Keratinocyte (primary cell): Measurements from ENCODE around the gene DNAH17. TPM values are rescaled to one million over a fixed set of nuclear protein-coding genes. Genes with fewer than 3 reads are reported as not detected.

Source experiments
- DNase-seq: peaks from one replicate; pipeline ENCODE4 v3.0.0-alpha.2; 2011; ENCODE audit warnings: low read depth, missing footprints, low spot score
- FAIRE-seq: peaks from 2 replicates; lab custom pipeline; 2011; peaks lifted over from hg19 to GRCh38; lab: Jason Lieb, UNC
- H2AFZ ChIP-seq: 2 replicates; pipeline ENCODE4 v1.6.0; 2012; ENCODE audit warnings: low read length, control low read depth, inconsistent platforms; ENCODE audit not compliant: control insufficient read depth
- H3K27ac ChIP-seq: 2 replicates; pipeline ENCODE4 v1.5.1; 2011; ENCODE audit warnings: low read length; ENCODE audit not compliant: control insufficient read depth, insufficient read depth
- H3K27me3 ChIP-seq: 3 replicates; pipeline ENCODE4 v1.6.0; 2011; ENCODE audit warnings: low read length; ENCODE audit not compliant: control insufficient read depth, insufficient read depth; ENCODE audit errors: extremely low read depth
- H3K36me3 ChIP-seq, 2 experiments: 2 replicates in 1 of 2; 3 replicates in 1 of 2; pipeline ENCODE4 v1.5.1; 2011; ENCODE audit warnings: low read length in 2 of 2, mild to moderate bottlenecking in 1 of 2; ENCODE audit not compliant: control insufficient read depth in 2 of 2, insufficient read depth in 2 of 2; ENCODE audit errors: extremely low read depth in 1 of 2
- H3K4me1 ChIP-seq: 3 replicates; pipeline ENCODE4 v1.5.1; 2011; ENCODE audit warnings: low read length; ENCODE audit not compliant: control insufficient read depth, insufficient read depth; ENCODE audit errors: extremely low read depth
- H3K4me2 ChIP-seq: 3 replicates; pipeline ENCODE4 v1.6.0; 2011; ENCODE audit warnings: low read depth, low read length; ENCODE audit not compliant: control insufficient read depth, insufficient read depth; ENCODE audit errors: extremely low read depth
- H3K4me3 ChIP-seq, 3 experiments: fragments of 200-600 bp in 1 of 3; sonication (generic) in 1 of 3; 2 replicates in 2 of 3; 3 replicates in 1 of 3; pipeline ENCODE4 v1.5.1; 2011 to 2016; ENCODE audit warnings: low read length in 3 of 3, mild to moderate bottlenecking in 3 of 3, control low read depth in 2 of 3, inconsistent platforms in 1 of 3, low read depth in 1 of 3, mixed read lengths in 1 of 3, mixed run types in 1 of 3, moderate library complexity in 1 of 3; ENCODE audit not compliant: control insufficient read depth in 2 of 3, insufficient read depth in 2 of 3; ENCODE audit errors: extremely low read depth in 1 of 3
- H3K79me2 ChIP-seq: 2 replicates; pipeline ENCODE4 v1.6.0; 2012; ENCODE audit warnings: low read length; ENCODE audit not compliant: control insufficient read depth, insufficient read depth
- H3K9ac ChIP-seq: 3 replicates; pipeline ENCODE4 v1.6.0; 2011; ENCODE audit warnings: low read length; ENCODE audit not compliant: control insufficient read depth, insufficient read depth; ENCODE audit errors: extremely low read depth
- H3K9me1 ChIP-seq: 3 replicates; pipeline ENCODE4 v1.6.0; 2011; ENCODE audit warnings: low read length; ENCODE audit not compliant: control insufficient read depth, insufficient read depth; ENCODE audit errors: extremely low read depth
- H3K9me3 ChIP-seq: 2 replicates; pipeline ENCODE4 v1.5.1; 2012; ENCODE audit warnings: low read depth, low read length; ENCODE audit not compliant: control insufficient read depth
- H4K20me1 ChIP-seq: 3 replicates; pipeline ENCODE4 v1.6.0; 2011; ENCODE audit warnings: low read length; ENCODE audit not compliant: control insufficient read depth, insufficient read depth; ENCODE audit errors: extremely low read depth
- EZH2 ChIP-seq: IDR thresholded peaks from one replicate; pipeline ENCODE4 v1.6.1; 2012; ENCODE audit warnings: inconsistent platforms, mild to moderate bottlenecking, low read length, moderate library complexity
- dilution Hi-C: fragments of 300-500 bp; cut with MboI; formaldehyde crosslinking; loops from one replicate; pipeline ENCODE4 v1.7.0; 2020; ENCODE audit warnings: low sequenced_read_pairs; ENCODE audit not compliant: extremely low pct_ligation_motif_present
- polyA plus RNA-seq, 5 experiments: library from polyadenylated mRNA; depleted of rRNA in 3 of 5; stranded (reverse) in 3 of 5; stranded (forward) in 1 of 5; unstranded in 1 of 5; fragments of >200 nt; gene quantifications; 1 replicate in 1 of 5; 2 replicates in 3 of 5; 3 replicates in 1 of 5; pipeline versions ENCODE4 v1.2.1 to v1.2.3, GENCODE V29; 2011 to 2012; ENCODE audit warnings: missing spikeins in 2 of 5, low read depth in 1 of 5, low replicate concordance in 1 of 5
- TF ChIP-seq, protein P1 (sequence below), 3 experiments: IDR thresholded peaks in 1 of 3; conservative IDR thresholded peaks in 1 of 3; optimal IDR thresholded peaks in 1 of 3; 2 replicates in 2 of 3; 3 replicates in 1 of 3; pipeline versions ENCODE3 to v1.5.1; 2011; ENCODE audit warnings: low read length in 3 of 3, mild to moderate bottlenecking in 3 of 3, moderate library complexity in 2 of 3, control low read depth in 1 of 3, inconsistent platforms in 1 of 3; ENCODE audit not compliant: insufficient read depth in 2 of 3; ENCODE audit errors: extremely low read depth in 1 of 3

The DNAH17 gene
- polyA plus RNA-seq, 1 donor (not counting 4 experiments of a cell fraction or from before 2014, with no cell fraction given) = 0.16 TPM

DNA sequence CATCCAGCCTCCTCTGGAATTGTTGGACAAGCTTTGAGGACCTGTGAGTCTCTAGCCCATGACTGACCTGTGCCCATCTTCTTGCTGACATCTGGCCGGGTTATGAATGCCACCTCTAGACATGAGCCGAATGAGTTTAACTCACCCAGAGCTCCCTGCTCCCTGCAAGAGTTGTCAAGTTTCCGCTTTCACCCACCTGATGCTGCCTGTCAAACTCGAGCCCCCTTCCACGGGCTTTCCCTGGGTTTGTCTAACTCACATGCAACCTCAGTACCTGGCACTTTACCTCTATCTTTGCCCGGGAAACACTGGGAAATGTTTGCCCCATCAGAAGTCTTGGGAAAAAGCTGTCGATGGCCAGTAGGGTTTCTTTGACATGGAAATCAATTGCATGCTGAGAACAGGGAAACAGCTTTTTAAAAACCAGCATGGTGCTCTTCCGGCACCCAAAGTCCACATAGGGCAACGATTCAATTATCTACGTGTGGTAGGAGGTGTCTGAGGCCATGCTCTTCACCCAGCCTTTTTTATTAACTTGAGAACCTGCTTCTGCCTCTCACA lies 33.8 kb upstream of the DNAH17 start:
- Histone ChIP-seq H3K9ac (no peak overlapping the region), H3K27ac (no peak overlapping the region), H3K9me1 (no peaks in the 10 kb centered on the region), H3K27me3 (peaks cover 12% of the 10 kb centered on the region), H4K20me1 (no peaks in the 10 kb centered on the region), H3K9me3 (no peaks in the 10 kb centered on the region), H3K4me3 (no peak overlapping the region), H3K79me2 (no peaks in the 10 kb centered on the region), H2AFZ (no peak overlapping the region), H3K4me2 (no peak overlapping the region), H3K4me1 (no peaks in the 10 kb centered on the region), H3K36me3 (no peaks in the 10 kb centered on the region)
- TF ChIP-seq, protein P1, sequence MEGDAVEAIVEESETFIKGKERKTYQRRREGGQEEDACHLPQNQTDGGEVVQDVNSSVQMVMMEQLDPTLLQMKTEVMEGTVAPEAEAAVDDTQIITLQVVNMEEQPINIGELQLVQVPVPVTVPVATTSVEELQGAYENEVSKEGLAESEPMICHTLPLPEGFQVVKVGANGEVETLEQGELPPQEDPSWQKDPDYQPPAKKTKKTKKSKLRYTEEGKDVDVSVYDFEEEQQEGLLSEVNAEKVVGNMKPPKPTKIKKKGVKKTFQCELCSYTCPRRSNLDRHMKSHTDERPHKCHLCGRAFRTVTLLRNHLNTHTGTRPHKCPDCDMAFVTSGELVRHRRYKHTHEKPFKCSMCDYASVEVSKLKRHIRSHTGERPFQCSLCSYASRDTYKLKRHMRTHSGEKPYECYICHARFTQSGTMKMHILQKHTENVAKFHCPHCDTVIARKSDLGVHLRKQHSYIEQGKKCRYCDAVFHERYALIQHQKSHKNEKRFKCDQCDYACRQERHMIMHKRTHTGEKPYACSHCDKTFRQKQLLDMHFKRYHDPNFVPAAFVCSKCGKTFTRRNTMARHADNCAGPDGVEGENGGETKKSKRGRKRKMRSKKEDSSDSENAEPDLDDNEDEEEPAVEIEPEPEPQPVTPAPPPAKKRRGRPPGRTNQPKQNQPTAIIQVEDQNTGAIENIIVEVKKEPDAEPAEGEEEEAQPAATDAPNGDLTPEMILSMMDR (optimal IDR thresholded peaks at IDR 0.05 in 1 of 3, IDR thresholded peaks at IDR 0.05 in 1 of 3, conservative IDR thresholded peaks at IDR 0.05 in 1 of 3; ENCODE audit: extremely low read depth in 1 of 3, insufficient read depth in 2 of 3, low read length in 3 of 3) = no peak
- no peak for TF ChIP-seq EZH2
- no peak for DNase-seq
- dilution Hi-C loops = no loop called here
- FAIRE-seq = no peak

- FAIRE-seq (no peak), DNase-seq (no peak)
- Histone ChIP-seq H4K20me1 (no peaks in the 10 kb centered on the region), H3K9me1 (no peaks in the 10 kb centered on the region), H3K27ac (no peak overlapping the region), H3K9me3 (no peaks in the 10 kb centered on the region), H3K4me2 (no peak overlapping the region), H3K36me3 (no peaks in the 10 kb centered on the region), H3K9ac (no peak overlapping the region), H3K79me2 (no peaks in the 10 kb centered on the region), H3K27me3 (peaks cover 12% of the 10 kb centered on the region), H3K4me1 (no peaks in the 10 kb centered on the region), H2AFZ (no peak overlapping the region), H3K4me3 (no peak overlapping the region)
- dilution Hi-C loops = no loop called here
- TF ChIP-seq EZH2 = no peak
- TF ChIP-seq, protein P1 (optimal IDR thresholded peaks at IDR 0.05 in 1 of 3, IDR thresholded peaks at IDR 0.05 in 1 of 3, conservative IDR thresholded peaks at IDR 0.05 in 1 of 3; ENCODE audit: extremely low read depth in 1 of 3, insufficient read depth in 2 of 3, low read length in 3 of 3) = no peak
Observed at GRCh38 chr17:78609191-78609641, 32.0 kb upstream of the DNAH17 start.
